ENCODE measurements around the gene CKAP2L. TPM values are rescaled to one million over a fixed set of nuclear protein-coding genes. Genes with fewer than 3 reads are reported as not detected.

The CKAP2L gene
- total RNA-seq, 1 donor from 2014 or later: 0.38 TPM

GRCh38 chr2:112794131-112794733 is 29.8 kb upstream of the CKAP2L start:
- Histone ChIP-seq H3K27me3 (ENCODE audit: low read depth) (no peaks in the 10 kb centered on the region), H3K4me1 (peaks cover 12% of the 10 kb centered on the region), H3K9me3 (replicated peaks) (no peaks in the 10 kb centered on the region), H3K4me3 (no peak overlapping the region), H3K27ac (replicated peaks) (no peak overlapping the region), H3K36me3 (no peaks in the 10 kb centered on the region)
- intact Hi-C loops (cut with micrococcal nuclease): no loop called here
- TF ChIP-seq, protein P1, sequence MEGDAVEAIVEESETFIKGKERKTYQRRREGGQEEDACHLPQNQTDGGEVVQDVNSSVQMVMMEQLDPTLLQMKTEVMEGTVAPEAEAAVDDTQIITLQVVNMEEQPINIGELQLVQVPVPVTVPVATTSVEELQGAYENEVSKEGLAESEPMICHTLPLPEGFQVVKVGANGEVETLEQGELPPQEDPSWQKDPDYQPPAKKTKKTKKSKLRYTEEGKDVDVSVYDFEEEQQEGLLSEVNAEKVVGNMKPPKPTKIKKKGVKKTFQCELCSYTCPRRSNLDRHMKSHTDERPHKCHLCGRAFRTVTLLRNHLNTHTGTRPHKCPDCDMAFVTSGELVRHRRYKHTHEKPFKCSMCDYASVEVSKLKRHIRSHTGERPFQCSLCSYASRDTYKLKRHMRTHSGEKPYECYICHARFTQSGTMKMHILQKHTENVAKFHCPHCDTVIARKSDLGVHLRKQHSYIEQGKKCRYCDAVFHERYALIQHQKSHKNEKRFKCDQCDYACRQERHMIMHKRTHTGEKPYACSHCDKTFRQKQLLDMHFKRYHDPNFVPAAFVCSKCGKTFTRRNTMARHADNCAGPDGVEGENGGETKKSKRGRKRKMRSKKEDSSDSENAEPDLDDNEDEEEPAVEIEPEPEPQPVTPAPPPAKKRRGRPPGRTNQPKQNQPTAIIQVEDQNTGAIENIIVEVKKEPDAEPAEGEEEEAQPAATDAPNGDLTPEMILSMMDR (IDR thresholded peaks at IDR 0.05; ENCODE audit: borderline replicate concordance): no peak
- peak; percentile 17 for DNase-seq

DNA sequence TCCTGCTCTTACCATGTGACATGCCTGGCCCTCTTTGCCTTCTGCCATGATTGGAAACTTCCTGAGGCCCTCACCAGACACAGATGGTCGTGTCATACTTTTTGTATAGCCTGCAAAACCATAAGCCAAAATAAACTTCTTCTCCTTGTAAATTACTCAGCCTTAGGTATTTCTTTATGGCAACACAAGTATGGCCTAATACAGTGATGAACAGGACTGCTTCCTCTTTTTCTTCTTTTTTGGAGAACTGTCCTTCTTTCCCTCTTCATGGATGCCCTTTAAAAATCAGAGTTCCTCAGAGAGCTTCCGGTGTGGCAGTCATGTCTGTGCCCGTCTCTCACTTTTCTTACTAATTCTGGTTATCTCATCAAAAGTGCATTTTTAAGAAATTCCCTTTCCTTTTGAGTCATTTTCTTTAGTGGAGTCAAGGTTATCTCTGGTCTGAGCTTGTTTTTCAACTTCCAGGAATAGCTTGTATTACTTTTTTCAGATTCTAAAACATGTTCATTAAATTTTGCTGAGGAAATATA is 29.1 kb upstream of the CKAP2L start:
- Histone ChIP-seq H3K4me3 (no peak overlapping the region), H3K4me1 (peaks cover 12% of the 10 kb centered on the region), H3K36me3 (no peaks in the 10 kb centered on the region), H3K9me3 (replicated peaks) (no peaks in the 10 kb centered on the region), H3K27ac (replicated peaks) (no peak overlapping the region), H3K27me3 (ENCODE audit: low read depth) (no peaks in the 10 kb centered on the region)
- intact Hi-C loops (cut with micrococcal nuclease): no loop called here
- TF ChIP-seq, protein P1 (IDR thresholded peaks at IDR 0.05; ENCODE audit: borderline replicate concordance): no peak
- DNase-seq: no peak

GRCh38 chr2:112792419-112792818 is 28.0 kb upstream of the CKAP2L start:
- H3K27ac ChIP-seq (replicated peaks): no peak overlapping the region
- no peaks in the 10 kb centered on the region for H3K36me3 ChIP-seq
- H3K4me1 ChIP-seq: peaks cover 19% of the 10 kb centered on the region
- TF ChIP-seq, protein P1 (IDR thresholded peaks at IDR 0.05; ENCODE audit: borderline replicate concordance): no peak
- DNase-seq: no peak
- H3K4me3 ChIP-seq: no peak overlapping the region
- H3K27me3 ChIP-seq (ENCODE audit: low read depth): no peaks in the 10 kb centered on the region
- no peaks in the 10 kb centered on the region for H3K9me3 ChIP-seq (replicated peaks)
- intact Hi-C loops (cut with micrococcal nuclease): no loop called here

- Histone ChIP-seq H3K36me3 (no peaks in the 10 kb centered on the region), H3K27ac (replicated peaks) (no peak overlapping the region), H3K9me3 (replicated peaks) (no peaks in the 10 kb centered on the region), H3K27me3 (ENCODE audit: low read depth) (no peaks in the 10 kb centered on the region), H3K4me3 (no peak overlapping the region), H3K4me1 (peaks cover 19% of the 10 kb centered on the region)
- intact Hi-C loops (cut with micrococcal nuclease): no loop called here
- TF ChIP-seq, protein P1 (IDR thresholded peaks at IDR 0.05; ENCODE audit: borderline replicate concordance): no peak
- no peak for DNase-seq
Measured at GRCh38 chr2:112791693-112792230, 27.4 kb upstream of the CKAP2L start.

- no peaks in the 10 kb centered on the region for H3K9me3 ChIP-seq (replicated peaks)
- H3K36me3 ChIP-seq: no peaks in the 10 kb centered on the region
- peaks cover 19% of the 10 kb centered on the region for H3K4me1 ChIP-seq
- TF ChIP-seq, protein P1 (IDR thresholded peaks at IDR 0.05; ENCODE audit: borderline replicate concordance): no peak
- no peaks in the 10 kb centered on the region for H3K27me3 ChIP-seq (ENCODE audit: low read depth)
- intact Hi-C loops (cut with micrococcal nuclease): no loop called here
- no peak overlapping the region for H3K4me3 ChIP-seq
- no peak for DNase-seq
- no peak overlapping the region for H3K27ac ChIP-seq (replicated peaks)
Measured at GRCh38 chr2:112791019-112791418, 26.6 kb upstream of the CKAP2L start.
